Fibroblast of the aortic adventitia (primary cell): ENCODE data around the gene CREM. TPM values are rescaled to one million over a fixed set of nuclear protein-coding genes. Genes with fewer than 3 reads are reported as not detected.

Experiments used
- DNase-seq: peaks from one replicate; pipeline ENCODE4 v3.0.0-alpha.2; 2010; ENCODE audit warnings: low read depth
- H3K4me3 ChIP-seq: 2 replicates; pipeline ENCODE4 v1.5.1; 2011; ENCODE audit warnings: low read depth, mild to moderate bottlenecking, control low read depth, low read length, moderate library complexity
- CTCF ChIP-seq: IDR thresholded peaks from 2 replicates; pipeline ENCODE4 v1.5.1; 2011; ENCODE audit warnings: mild to moderate bottlenecking, low read length, control low read depth, inconsistent platforms; ENCODE audit not compliant: insufficient read depth
- total RNA-seq: library from RNA; depleted of rRNA; stranded (reverse); fragments of >200 nt; gene quantifications from 2 replicates; pipeline ENCODE4 v1.2.3, GENCODE V29; 2012; ENCODE audit warnings: low replicate concordance

Gene CREM
- total RNA-seq, 1 donor = 27.2 TPM

GRCh38 chr10:35236739-35237138 lies 110.1 kb downstream of the CREM start:
- no peak overlapping the region for H3K4me3 ChIP-seq
- TF ChIP-seq CTCF = peak; percentile 41
- DNase-seq = peak; percentile 46

- no peak overlapping the region for H3K4me3 ChIP-seq
- no peak for DNase-seq
- no peak for TF ChIP-seq CTCF
Measured at GRCh38 chr10:35237766-35238512, 111.3 kb downstream of the CREM start.

GRCh38 chr10:35244549-35244948 lies 117.9 kb downstream of the CREM start:
- DNase-seq = no peak
- no peak overlapping the region for H3K4me3 ChIP-seq
- TF ChIP-seq CTCF = no peak

GRCh38 chr10:35246770-35247343 lies 120.2 kb downstream of the CREM start:
- no peak for TF ChIP-seq CTCF
- no peak for DNase-seq

GRCh38 chr10:35251373-35252100 lies 124.9 kb downstream of the CREM start:
- no peak overlapping the region for H3K4me3 ChIP-seq
- DNase-seq = no peak
- no peak for TF ChIP-seq CTCF

More at GRCh38 chr10:35246770-35247343, 120.2 kb downstream of the CREM start:
- no peak overlapping the region for H3K4me3 ChIP-seq

- no peak for TF ChIP-seq CTCF
- no peak for DNase-seq
Measured at GRCh38 chr10:35257057-35257983, 130.7 kb downstream of the CREM start.

More at GRCh38 chr10:35257057-35257983, 130.7 kb downstream of the CREM start:
- no peak overlapping the region for H3K4me3 ChIP-seq
